H9 (cell line): Measurements from ENCODE around the gene EIF1AD. TPM values are rescaled to one million over a fixed set of nuclear protein-coding genes. Genes with fewer than 3 reads are reported as not detected.

Experiments used
- DNase-seq: peaks from one replicate; pipeline ENCODE4 v3.0.0-alpha.2; 2017
- H2AFZ ChIP-seq: one replicate; pipeline ENCODE4 v1.6.1; 2013; ENCODE audit warnings: mild to moderate bottlenecking, low read length, control low read depth, moderate library complexity
- H2AK5ac ChIP-seq: 2 replicates; pipeline ENCODE4 v1.6.1; 2013; ENCODE audit warnings: low read length, control low read depth, mixed read lengths; ENCODE audit not compliant: insufficient read length
- H2BK120ac ChIP-seq: one replicate; pipeline ENCODE4 v1.6.1; 2013; ENCODE audit warnings: low read depth, mild to moderate bottlenecking, low read length, control low read depth, inconsistent platforms; ENCODE audit not compliant: poor library complexity, severe bottlenecking
- H2BK12ac ChIP-seq: 2 replicates; pipeline ENCODE4 v1.6.1; 2013; ENCODE audit warnings: low read length, control low read depth, mixed read lengths, low read depth; ENCODE audit not compliant: insufficient read length
- H2BK15ac ChIP-seq: 2 replicates; pipeline ENCODE4 v1.6.1; 2013; ENCODE audit warnings: low read depth, low read length, control low read depth
- H2BK20ac ChIP-seq: one replicate; pipeline ENCODE4 v1.6.1; 2013; ENCODE audit warnings: low read depth, mild to moderate bottlenecking, low read length, control low read depth, inconsistent platforms; ENCODE audit not compliant: poor library complexity, severe bottlenecking
- H2BK5ac ChIP-seq: 2 replicates; pipeline ENCODE4 v1.6.1; 2013; ENCODE audit warnings: low read length, control low read depth, mixed read lengths; ENCODE audit not compliant: insufficient read length
- H3K14ac ChIP-seq: 2 replicates; pipeline ENCODE4 v1.6.1; 2013; ENCODE audit warnings: low read length, control low read depth; ENCODE audit not compliant: insufficient read depth
- H3K18ac ChIP-seq: 2 replicates; pipeline ENCODE4 v1.6.1; 2013; ENCODE audit warnings: low read depth, mild to moderate bottlenecking, mixed read lengths, low read length, control low read depth; ENCODE audit not compliant: insufficient read length
- H3K23ac ChIP-seq: 2 replicates; pipeline ENCODE4 v1.6.1; 2013; ENCODE audit warnings: low read length, control low read depth, mixed read lengths, low read depth; ENCODE audit not compliant: insufficient read length
- H3K23me2 ChIP-seq: 2 replicates; pipeline ENCODE4 v1.6.1; 2013; ENCODE audit warnings: low read depth, mild to moderate bottlenecking, mixed read lengths, low read length, control low read depth; ENCODE audit not compliant: insufficient read length, poor library complexity, severe bottlenecking
- H3K27ac ChIP-seq: 2 replicates; pipeline ENCODE4 v1.5.1; 2013; ENCODE audit warnings: low read length, control low read depth, mixed read lengths, low read depth; ENCODE audit not compliant: insufficient read length
- H3K27me3 ChIP-seq: 2 replicates; pipeline ENCODE4 v1.6.1; 2013; ENCODE audit warnings: low read length, control low read depth, inconsistent platforms; ENCODE audit not compliant: insufficient read depth
- H3K4ac ChIP-seq: 2 replicates; pipeline ENCODE4 v1.6.1; 2013; ENCODE audit warnings: low read depth, mild to moderate bottlenecking, control low read depth, inconsistent platforms, low read length, moderate library complexity
- H3K4me1 ChIP-seq: 2 replicates; pipeline ENCODE4 v1.6.1; 2013; ENCODE audit warnings: low read length, control low read depth, inconsistent platforms; ENCODE audit not compliant: insufficient read depth
- H3K4me2 ChIP-seq: 2 replicates; pipeline ENCODE4 v1.6.1; 2013; ENCODE audit warnings: low read length, control low read depth, mixed read lengths; ENCODE audit not compliant: insufficient read length, insufficient read depth
- H3K56ac ChIP-seq: 2 replicates; pipeline ENCODE4 v1.6.1; 2013; ENCODE audit warnings: low read depth, mild to moderate bottlenecking, mixed read lengths, low read length, control low read depth; ENCODE audit not compliant: insufficient read length
- H3K79me1 ChIP-seq: 2 replicates; pipeline ENCODE4 v1.6.1; 2013; ENCODE audit warnings: low read depth, mild to moderate bottlenecking, moderate library complexity, low read length, control low read depth, inconsistent platforms; ENCODE audit not compliant: insufficient read depth, poor library complexity, severe bottlenecking
- H3K79me2 ChIP-seq: 2 replicates; pipeline ENCODE4 v1.6.1; 2013; ENCODE audit warnings: low read length, control low read depth, inconsistent platforms; ENCODE audit not compliant: insufficient read depth
- H3K9ac ChIP-seq: 2 replicates; pipeline ENCODE4 v1.6.1; 2013; ENCODE audit warnings: low read length, control low read depth, mixed read lengths; ENCODE audit not compliant: insufficient read length; ENCODE audit errors: extremely low read depth
- H3K9me3 ChIP-seq: one replicate; pipeline ENCODE4 v1.6.1; 2013; ENCODE audit warnings: low read depth, low read length, inconsistent platforms; ENCODE audit not compliant: control insufficient read depth
- H3T11ph ChIP-seq: one replicate; pipeline ENCODE4 v1.6.1; 2013; ENCODE audit warnings: mild to moderate bottlenecking, low read length, control low read depth, inconsistent platforms
- H4K20me1 ChIP-seq: one replicate; pipeline ENCODE4 v1.6.1; 2013; ENCODE audit not compliant: control insufficient read depth, insufficient read length, insufficient read depth
- H4K5ac ChIP-seq: 2 replicates; pipeline ENCODE4 v1.6.1; 2013; ENCODE audit warnings: low read depth, mild to moderate bottlenecking, mixed read lengths, low read length, control low read depth; ENCODE audit not compliant: insufficient read length
- H4K8ac ChIP-seq: replicated peaks from 2 replicates; pipeline ENCODE4 v1.6.1; 2013; ENCODE audit warnings: low read length, control low read depth, mixed read lengths, low read depth; ENCODE audit not compliant: insufficient read length
- H4K91ac ChIP-seq: 2 replicates; pipeline ENCODE4 v1.6.1; 2013; ENCODE audit warnings: low read depth, mild to moderate bottlenecking, moderate library complexity, mixed read lengths, low read length, control low read depth; ENCODE audit not compliant: insufficient read length
- H3K27ac Mint-ChIP-seq, 3 experiments: 2 replicates in 2 of 3; 3 replicates in 1 of 3; pipeline ENCODE4 v1.8.0; 2020 to 2021; ENCODE audit warnings: mixed read lengths in 3 of 3, mild to moderate bottlenecking in 1 of 3, moderate library complexity in 1 of 3
- H3K27me3 Mint-ChIP-seq: 2 replicates; pipeline ENCODE4 v1.8.0; 2021; ENCODE audit warnings: low read depth, mild to moderate bottlenecking, moderate library complexity, mixed read lengths
- H3K36me3 Mint-ChIP-seq, 3 experiments: 2 replicates in 2 of 3; 3 replicates in 1 of 3; pipeline ENCODE4 v1.8.0; 2020 to 2021; ENCODE audit warnings: low read depth in 3 of 3, mixed read lengths in 3 of 3; ENCODE audit not compliant: insufficient read depth in 1 of 3
- H3K4me1 Mint-ChIP-seq, 2 experiments: 2 replicates each; pipeline ENCODE4 v1.8.0; 2020; ENCODE audit warnings: mixed read lengths in 2 of 2
- H3K4me3 Mint-ChIP-seq, 2 experiments: 2 replicates in 1 of 2; 3 replicates in 1 of 2; pipeline ENCODE4 v1.8.0; 2020 to 2021; ENCODE audit warnings: mild to moderate bottlenecking in 2 of 2, mixed read lengths in 2 of 2, moderate library complexity in 1 of 2
- H3K9me3 Mint-ChIP-seq, 2 experiments: 2 replicates in 1 of 2; 3 replicates in 1 of 2; pipeline ENCODE4 v1.8.0; 2020; ENCODE audit warnings: mild to moderate bottlenecking in 2 of 2, mixed read lengths in 2 of 2, moderate library complexity in 1 of 2
- CTCF ChIP-seq: fragments of 200-600 bp; sonication (generic); conservative IDR thresholded peaks from 3 replicates; pipeline ENCODE4 v1.8.0; 2021; ENCODE audit warnings: antibody characterized with exemption, mild to moderate bottlenecking
- WGBS: extraction: QIAGEN DNeasy Blood & Tissue Kit; methylation state at CpG from one replicate; pipeline ENCODE4 v1.1.7; 2013; ENCODE audit warnings: missing lambda C conversion rate, low lambda C conversion rate, mixed read lengths; ENCODE audit not compliant: insufficient read length; ENCODE audit errors: extremely low coverage; 5-methylcytosine and 5-hydroxymethylcytosine counted together
- total RNA-seq: library from RNA; stranded (reverse); gene quantifications from 2 replicates; pipeline ENCODE4 v1.2.1, GENCODE V29; 2021

The EIF1AD gene
- total RNA-seq, 1 experiment from 2014 or later: 46.7 TPM

GRCh38 chr11:66020618-66021357 lies 18.8 kb upstream of the EIF1AD start:
- H4K8ac ChIP-seq: no peak overlapping the region
- no peak for TF ChIP-seq CTCF
- no peak overlapping the region for H3K27ac ChIP-seq
- no peak overlapping the region for H2AK5ac ChIP-seq
- no peak overlapping the region for H3K14ac ChIP-seq
- no peak overlapping the region for H3K18ac ChIP-seq
- H3K56ac ChIP-seq: no peak overlapping the region
- H3K23ac ChIP-seq: no peak overlapping the region
- H3K27ac Mint-ChIP-seq: no peak overlapping the region; a peak in 1 of 7 replicates
- no peak overlapping the region for H2BK12ac ChIP-seq
- no peaks in the 10 kb centered on the region; the same call in 1 of the 2 replicates for H3K27me3 ChIP-seq
- no peak overlapping the region for H4K5ac ChIP-seq
- no peaks in the 10 kb centered on the region for H3K79me1 ChIP-seq
- DNase-seq: no peak
- no peak overlapping the region for H2BK20ac ChIP-seq
- no peaks in the 10 kb centered on the region for H3K9me3 ChIP-seq
- H2BK120ac ChIP-seq: no peak overlapping the region
- H3K9ac ChIP-seq: no peak overlapping the region
- no peaks in the 10 kb centered on the region; a peak in 1 of 7 replicates for H3K36me3 Mint-ChIP-seq
- H3K4me2 ChIP-seq: no peak overlapping the region
- no CpG with 5 or more reads among the region's 25 CpGs for WGBS
- H3K4me1 Mint-ChIP-seq: peaks cover 0 to 3% of the 10 kb centered on the region in 2 experiments; a peak in 3 of 4 replicates
- H3K4me1 ChIP-seq: no peaks in the 10 kb centered on the region
- no peak overlapping the region for H2AFZ ChIP-seq
- H3K4me3 Mint-ChIP-seq: no peak overlapping the region
- no peaks in the 10 kb centered on the region; a peak in 1 of 5 replicates for H3K9me3 Mint-ChIP-seq
- no peak overlapping the region for H3T11ph ChIP-seq
- peaks cover 3% of the 10 kb centered on the region for H3K23me2 ChIP-seq
- no peaks in the 10 kb centered on the region for H4K20me1 ChIP-seq
- H3K27me3 Mint-ChIP-seq: peaks cover 38% of the 10 kb centered on the region
- H2BK5ac ChIP-seq: no peak overlapping the region
- no peak overlapping the region for H3K4ac ChIP-seq
- no peak overlapping the region for H2BK15ac ChIP-seq
- H4K91ac ChIP-seq: no peak overlapping the region
- H3K79me2 ChIP-seq: no peaks in the 10 kb centered on the region
